Measurements from ENCODE around the gene MTR.

The MTR gene

GRCh38 chr1:236808564-236809130 is 13.6 kb downstream of the MTR start:
- Histone ChIP-seq H3K9me2 (replicated peaks; ENCODE audit: insufficient read depth, low read length) (no peaks in the 10 kb centered on the region), H3K4me2 (ENCODE audit: low read depth, low read length, poor library complexity, severe bottlenecking) (no peak overlapping the region), H3K9ac (ENCODE audit: low read length) (no peak overlapping the region), H3K27ac (ENCODE audit: low read depth, low read length) (no peak overlapping the region), H4K20me1 (ENCODE audit: low read depth, low read length) (no peaks in the 10 kb centered on the region), H2AFZ (ENCODE audit: low read depth, low read length, severe bottlenecking) (no peak overlapping the region), H3K4me3 (ENCODE audit: insufficient read depth, low read length, poor library complexity, severe bottlenecking) (no peak overlapping the region), H3K36me3 (ENCODE audit: low read length) (peaks cover 20% of the 10 kb centered on the region), H3K27me3 (ENCODE audit: low read length) (no peaks in the 10 kb centered on the region), H3K9me3 (ENCODE audit: insufficient read depth, low read length) (no peaks in the 10 kb centered on the region), H3K79me2 (ENCODE audit: insufficient read depth, low read length) (peaks cover 14% of the 10 kb centered on the region), H3F3A (ENCODE audit: insufficient read depth) (no peaks in the 10 kb centered on the region)
- TF ChIP-seq CTCF (IDR thresholded peaks at IDR 0.05; ENCODE audit: insufficient read depth, low read length, poor library complexity, severe bottlenecking) (no peak), EZH2phosphoT487 (conservative IDR thresholded peaks at IDR 0.05; ENCODE audit: low read length) (no peak)

- TF ChIP-seq CTCF (IDR thresholded peaks at IDR 0.05; ENCODE audit: insufficient read depth, low read length, poor library complexity, severe bottlenecking) (no peak), EZH2phosphoT487 (conservative IDR thresholded peaks at IDR 0.05; ENCODE audit: low read length) (no peak)
- no peak overlapping the region for H3K4me3 ChIP-seq (ENCODE audit: insufficient read depth, low read length, poor library complexity, severe bottlenecking)
- no peaks in the 10 kb centered on the region for H3K27me3 ChIP-seq (ENCODE audit: low read length)
- no peak overlapping the region for H3K27ac ChIP-seq (ENCODE audit: low read depth, low read length)
- H3K9me3 ChIP-seq (ENCODE audit: insufficient read depth, low read length): no peaks in the 10 kb centered on the region
- H3K36me3 ChIP-seq (ENCODE audit: low read length): peaks cover 25% of the 10 kb centered on the region
- no peak overlapping the region for H3K4me2 ChIP-seq (ENCODE audit: low read depth, low read length, poor library complexity, severe bottlenecking)
- no peak overlapping the region for H3K9ac ChIP-seq (ENCODE audit: low read length)
- H3F3A ChIP-seq (ENCODE audit: insufficient read depth): no peaks in the 10 kb centered on the region
- H4K20me1 ChIP-seq (ENCODE audit: low read depth, low read length): no peaks in the 10 kb centered on the region
- no peaks in the 10 kb centered on the region for H3K9me2 ChIP-seq (replicated peaks; ENCODE audit: insufficient read depth, low read length)
- no peak overlapping the region for H2AFZ ChIP-seq (ENCODE audit: low read depth, low read length, severe bottlenecking)
- H3K79me2 ChIP-seq (ENCODE audit: insufficient read depth, low read length): peaks cover 9% of the 10 kb centered on the region
Observed at GRCh38 chr1:236809148-236809547, 14.1 kb downstream of the MTR start.

- no peaks in the 10 kb centered on the region for H4K20me1 ChIP-seq (ENCODE audit: low read depth, low read length)
- H3K79me2 ChIP-seq (ENCODE audit: insufficient read depth, low read length): peaks cover 6% of the 10 kb centered on the region
- no peak overlapping the region for H3K27ac ChIP-seq (ENCODE audit: low read depth, low read length)
- no peaks in the 10 kb centered on the region for H3K9me3 ChIP-seq (ENCODE audit: insufficient read depth, low read length)
- TF ChIP-seq CTCF (IDR thresholded peaks at IDR 0.05; ENCODE audit: insufficient read depth, low read length, poor library complexity, severe bottlenecking) (no peak), EZH2phosphoT487 (conservative IDR thresholded peaks at IDR 0.05; ENCODE audit: low read length) (no peak)
- no peak overlapping the region for H3K4me2 ChIP-seq (ENCODE audit: low read depth, low read length, poor library complexity, severe bottlenecking)
- no peak overlapping the region for H3K4me3 ChIP-seq (ENCODE audit: insufficient read depth, low read length, poor library complexity, severe bottlenecking)
- no peaks in the 10 kb centered on the region for H3K27me3 ChIP-seq (ENCODE audit: low read length)
- no peak overlapping the region for H2AFZ ChIP-seq (ENCODE audit: low read depth, low read length, severe bottlenecking)
- H3K9me2 ChIP-seq (replicated peaks; ENCODE audit: insufficient read depth, low read length): no peaks in the 10 kb centered on the region
- H3K36me3 ChIP-seq (ENCODE audit: low read length): peaks cover 24% of the 10 kb centered on the region
- H3K9ac ChIP-seq (ENCODE audit: low read length): no peak overlapping the region
- no peaks in the 10 kb centered on the region for H3F3A ChIP-seq (ENCODE audit: insufficient read depth)
Observed at GRCh38 chr1:236810018-236810417, 14.9 kb downstream of the MTR start.

Measured in SU-DHL-6 (cell line).